A549 (cell line): Measurements from ENCODE around the gene CDH6. TPM values are rescaled to one million over a fixed set of nuclear protein-coding genes. Genes with fewer than 3 reads are reported as not detected.
"Not testable (repeated sequence)": the region's sequence is repeated elsewhere in the genome, so short reads cannot be mapped to it uniquely, and the experiment has no call there.

Experiments
- ATAC-seq, 2 experiments: fragments of 200-7000 bp in 1 of 2; fragments of >200 bp in 1 of 2; cut with Nextera tagmentation in 1 of 2; cut with Tn5 transposase in 1 of 2; 3 replicates each; pipeline versions ENCODE4 v1.8.0 to v1.9.1; 2018 to 2020; ENCODE audit warnings: mild to moderate bottlenecking in 1 of 2, moderate library complexity in 1 of 2
- CTCF ChIA-PET: fragments of 300-600 bp; sonication (Branson Sonifier 250); formaldehyde crosslinking; extraction: SDS; loops from one replicate; lab custom pipeline; 2021; ENCODE audit warnings: antibody characterized with exemption, inconsistent platforms; lab: Yijun Ruan, JAX
- POLR2A ChIA-PET: fragments of 350-600 bp; formaldehyde crosslinking; extraction: SDS; loops from one replicate; lab custom pipeline; 2021; ENCODE audit warnings: antibody characterized with exemption, inconsistent platforms; lab: Yijun Ruan, JAX
- DNase-seq, 2 experiments: peaks; one replicate each; pipeline versions ENCODE4 v3.0.0 to v3.0.0-alpha.2; 2011 to 2016; ENCODE audit warnings: low read depth in 1 of 2, low spot score in 1 of 2
- FAIRE-seq: peaks from 2 replicates; lab custom pipeline; 2011; peaks lifted over from hg19 to GRCh38; lab: Jason Lieb, UNC
- H3K27ac ChIP-seq, 2 experiments: fragments of >200 bp; sonication (Bioruptor Twin); formaldehyde crosslinking; 3 replicates each; pipeline ENCODE4 v1.5.1; 2016 to 2017
- H3K4me1 ChIP-seq: fragments of >200 bp; sonication (Bioruptor Twin); formaldehyde crosslinking; 3 replicates; pipeline ENCODE4 v1.6.1; 2016
- H3K4me2 ChIP-seq: fragments of >200 bp; sonication (Bioruptor Twin); formaldehyde crosslinking; 3 replicates; pipeline ENCODE4 v1.6.1; 2016
- H3K4me3 ChIP-seq: fragments of >200 bp; sonication (Bioruptor Twin); formaldehyde crosslinking; 3 replicates; pipeline ENCODE4 v1.5.1; 2016
- H3K9me3 ChIP-seq: fragments of >200 bp; sonication (Bioruptor Twin); formaldehyde crosslinking; 3 replicates; pipeline ENCODE4 v1.6.1; 2016
- CBX8 ChIP-seq: fragments of 200-600 bp; sonication (generic); IDR thresholded peaks from 2 replicates; pipeline ENCODE4 v1.6.1; 2016
- CEBPB ChIP-seq, 2 experiments: fragments of >200 bp in 1 of 2; sonication (Bioruptor Twin) in 1 of 2; formaldehyde crosslinking in 1 of 2; IDR thresholded peaks; 2 replicates each; pipeline ENCODE4 v1.6.1; 2012 to 2016
- CHD2 ChIP-seq: fragments of 150-350 bp; IDR thresholded peaks from 2 replicates; pipeline ENCODE4 v1.6.1; 2014; ENCODE audit warnings: low read length; ENCODE audit not compliant: partially characterized antibody
- EHF ChIP-seq: fragments of 250-450 bp; sonication (Bioruptor Pico); IDR thresholded peaks from 2 replicates; pipeline ENCODE4 v1.5.0; 2020; ENCODE audit warnings: mild to moderate bottlenecking
- FOXS1 ChIP-seq: fragments of 250-450 bp; sonication (Bioruptor Pico); IDR thresholded peaks from 2 replicates; pipeline ENCODE4 v1.5.0; 2020; ENCODE audit warnings: mild to moderate bottlenecking, moderate library complexity
- HOXA7 ChIP-seq: fragments of 250-450 bp; sonication (Bioruptor Pico); IDR thresholded peaks from 2 replicates; pipeline ENCODE4 v1.5.0; 2020; ENCODE audit warnings: mild to moderate bottlenecking, moderate library complexity
- HOXB13 ChIP-seq: fragments of 250-450 bp; sonication (Bioruptor Pico); IDR thresholded peaks from 2 replicates; pipeline ENCODE4 v1.5.0; 2020; ENCODE audit warnings: low read depth, mild to moderate bottlenecking, moderate library complexity
- KDM1A ChIP-seq: fragments of 200-600 bp; sonication (generic); IDR thresholded peaks from 2 replicates; pipeline ENCODE4 v1.6.1; 2016; ENCODE audit warnings: low read depth, mild to moderate bottlenecking
- MAZ ChIP-seq: fragments of 150-350 bp; IDR thresholded peaks from 2 replicates; pipeline ENCODE4 v1.6.1; 2014; ENCODE audit warnings: antibody characterized with exemption, low read depth, low read length, borderline replicate concordance
- NPAS2 ChIP-seq: fragments of 250-450 bp; sonication (Bioruptor Pico); IDR thresholded peaks from 2 replicates; pipeline ENCODE4 v1.8.0; 2022; ENCODE audit warnings: mild to moderate bottlenecking, moderate library complexity, borderline replicate concordance
- NR3C1 ChIP-seq: fragments of >200 bp; sonication (Bioruptor Twin); formaldehyde crosslinking; IDR thresholded peaks from 3 replicates; pipeline ENCODE4 v1.6.1; 2017
- PHF8 ChIP-seq: fragments of 200-600 bp; sonication (generic); IDR thresholded peaks from 2 replicates; pipeline ENCODE4 v1.6.1; 2016; ENCODE audit warnings: low read depth, mild to moderate bottlenecking, antibody characterized with exemption, moderate library complexity, borderline replicate concordance
- RAD21 ChIP-seq, 2 experiments: fragments of >200 bp in 1 of 2; sonication (Bioruptor Twin) in 1 of 2; formaldehyde crosslinking in 1 of 2; IDR thresholded peaks in 1 of 2; conservative IDR thresholded peaks in 1 of 2; 2 replicates in 1 of 2; 3 replicates in 1 of 2; pipeline ENCODE4 v1.6.1; 2012 to 2018; ENCODE audit warnings: inconsistent platforms in 1 of 2
- REST ChIP-seq: fragments of 200-600 bp; sonication (generic); IDR thresholded peaks from 2 replicates; pipeline ENCODE4 v1.6.1; 2016; ENCODE audit warnings: antibody characterized with exemption, mild to moderate bottlenecking, moderate library complexity
- TFCP2L1 ChIP-seq: fragments of 250-450 bp; sonication (Bioruptor Pico); IDR thresholded peaks from 2 replicates; pipeline ENCODE4 v1.5.0; 2021; ENCODE audit warnings: mild to moderate bottlenecking
- TP53 ChIP-seq: fragments of 250-450 bp; sonication (Bioruptor Pico); IDR thresholded peaks from 2 replicates; pipeline ENCODE4 v1.5.0; 2021; ENCODE audit warnings: mild to moderate bottlenecking, moderate library complexity
- ZC3H11A ChIP-seq: fragments of 450-650 bp; IDR thresholded peaks from 2 replicates; pipeline ENCODE4 v1.6.1; 2014; ENCODE audit warnings: antibody characterized with exemption, mild to moderate bottlenecking
- ZSCAN20 ChIP-seq: fragments of 250-450 bp; sonication (Bioruptor Pico); IDR thresholded peaks from 2 replicates; pipeline ENCODE4 v1.8.0; 2022; ENCODE audit warnings: mild to moderate bottlenecking, moderate library complexity
- WGBS: methylation state at CpG from one replicate; pipeline ENCODE4 v1.1.6; 2017; ENCODE audit errors: missing lambda C conversion rate; 5-methylcytosine and 5-hydroxymethylcytosine counted together
- polyA plus RNA-seq, 4 experiments: library from polyadenylated mRNA; depleted of rRNA in 3 of 4; stranded (reverse); fragments of >200 nt; fragmentation: RNase III in 1 of 4; extraction: RNeasy Plus Mini Kit Qiagen cat#74134 plus additional on column Dnase treatment in 1 of 4; gene quantifications; 2 replicates in 3 of 4; 3 replicates in 1 of 4; pipeline ENCODE4 v1.2.3, GENCODE V29; 2011 to 2017
- TF ChIP-seq, protein P1 (sequence below): fragments of 250-450 bp; sonication (Bioruptor Pico); IDR thresholded peaks from 2 replicates; pipeline ENCODE4 v1.5.0; 2021; ENCODE audit warnings: mild to moderate bottlenecking, moderate library complexity, borderline replicate concordance
- TF ChIP-seq, protein P2 (sequence below): IDR thresholded peaks from 2 replicates; pipeline ENCODE4 v1.6.1; 2012

Gene CDH6
- polyA plus RNA-seq, 2 of the 4 experiments (the other 2 are of a cell fraction): 0.25 to 0.61 TPM

DNA sequence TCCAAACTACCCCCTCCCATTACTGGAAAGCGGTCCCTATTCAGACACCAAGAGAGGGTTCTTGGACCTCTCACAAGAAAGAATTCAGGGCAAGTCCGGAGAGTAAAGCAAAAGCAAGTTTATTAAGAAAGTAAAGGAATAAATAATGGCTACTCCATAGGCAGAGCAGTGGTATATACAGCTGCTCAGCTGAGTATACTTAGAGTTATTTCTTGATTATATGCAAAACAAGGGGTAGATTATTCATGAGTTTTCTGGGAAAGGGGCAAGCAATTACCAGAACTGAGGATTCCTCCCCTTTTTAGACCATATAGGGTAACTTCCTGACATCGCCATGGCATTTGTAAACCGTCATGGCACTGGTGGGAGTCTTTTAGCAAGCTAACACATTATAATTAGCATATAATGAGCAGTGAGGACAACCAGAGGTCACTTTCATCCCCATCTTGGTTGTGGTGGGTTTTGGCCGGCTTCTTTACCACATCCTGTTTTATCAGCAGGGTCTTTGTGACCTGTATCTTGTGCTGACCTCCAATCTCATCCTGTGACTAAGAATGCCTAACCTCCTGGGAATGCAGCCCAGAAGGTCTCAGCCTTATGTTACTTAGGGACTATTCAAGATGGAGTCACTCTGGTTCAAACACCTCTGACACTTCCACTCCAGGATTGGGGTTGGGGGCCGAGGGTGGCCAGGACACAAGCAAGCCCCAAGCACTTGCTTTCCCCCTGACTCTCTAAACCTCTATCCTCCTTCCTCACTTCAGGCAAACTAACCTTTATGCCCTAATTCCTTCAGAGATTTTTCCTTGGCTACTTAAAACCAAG is 168.4 kb downstream of the CDH6 start:
- H3K4me1 ChIP-seq, H3K27ac ChIP-seq, DNase-seq, H3K9me3 ChIP-seq, FAIRE-seq, CTCF ChIA-PET, ATAC-seq, H3K4me2 ChIP-seq, POLR2A ChIA-PET, H3K4me3 ChIP-seq: not testable (repeated sequence)
- WGBS: 28% methylated on average over 6 of the region's 6 CpGs

- ChIA-PET CTCF (no interaction called here), POLR2A (no interaction called here)
- Histone ChIP-seq H3K4me1 (no peaks in the 10 kb centered on the region), H3K27ac (no peak overlapping the region), H3K4me3 (no peak overlapping the region), H3K4me2 (no peak overlapping the region), H3K9me3 (no peaks in the 10 kb centered on the region)
- DNase-seq (no peak), ATAC-seq (no peak), FAIRE-seq (no peak)
- WGBS: 37% methylated on average over 1 of the region's 1 CpG
- TF ChIP-seq HOXA7 (CRISPR knock-in tag): no peak
- TF ChIP-seq NR3C1: no peak
- TF ChIP-seq HOXB13 (CRISPR knock-in tag): no peak
- no peak for TF ChIP-seq NPAS2 (CRISPR knock-in tag)
- TF ChIP-seq, protein P1, sequence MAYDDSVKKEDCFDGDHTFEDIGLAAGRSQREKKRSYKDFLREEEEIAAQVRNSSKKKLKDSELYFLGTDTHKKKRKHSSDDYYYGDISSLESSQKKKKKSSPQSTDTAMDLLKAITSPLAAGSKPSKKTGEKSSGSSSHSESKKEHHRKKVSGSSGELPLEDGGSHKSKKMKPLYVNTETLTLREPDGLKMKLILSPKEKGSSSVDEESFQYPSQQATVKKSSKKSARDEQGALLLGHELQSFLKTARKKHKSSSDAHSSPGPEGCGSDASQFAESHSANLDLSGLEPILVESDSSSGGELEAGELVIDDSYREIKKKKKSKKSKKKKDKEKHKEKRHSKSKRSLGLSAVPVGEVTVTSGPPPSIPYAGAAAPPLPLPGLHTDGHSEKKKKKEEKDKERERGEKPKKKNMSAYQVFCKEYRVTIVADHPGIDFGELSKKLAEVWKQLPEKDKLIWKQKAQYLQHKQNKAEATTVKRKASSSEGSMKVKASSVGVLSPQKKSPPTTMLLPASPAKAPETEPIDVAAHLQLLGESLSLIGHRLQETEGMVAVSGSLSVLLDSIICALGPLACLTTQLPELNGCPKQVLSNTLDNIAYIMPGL (CRISPR knock-in tag): no peak
- TF ChIP-seq ZC3H11A: no peak
- TF ChIP-seq PHF8: no peak
- TF ChIP-seq EHF (CRISPR knock-in tag): no peak
- TF ChIP-seq ZSCAN20 (CRISPR knock-in tag): no peak
These were observed 169.0 kb downstream of the CDH6 start for GRCh38 chr5:31362529-31362900.

GRCh38 chr5:31362931-31363568 is 169.6 kb downstream of the CDH6 start:
- no peak for ATAC-seq
- WGBS: 29% methylated on average over 3 of the region's 3 CpGs
- H3K27ac ChIP-seq: no peak overlapping the region
- H3K9me3 ChIP-seq: no peaks in the 10 kb centered on the region
- ChIA-PET CTCF (no interaction called here), POLR2A (no interaction called here)
- no peaks in the 10 kb centered on the region for H3K4me1 ChIP-seq
- no peak for DNase-seq
- TF ChIP-seq RAD21 (conservative IDR thresholded peaks at IDR 0.05 in 1 of 2, IDR thresholded peaks at IDR 0.05 in 1 of 2) (no peak), MAZ (no peak), HOXB13 (CRISPR knock-in tag) (no peak), CHD2 (no peak)
- no peak overlapping the region for H3K4me3 ChIP-seq
- FAIRE-seq: no peak
- H3K4me2 ChIP-seq: no peak overlapping the region

GRCh38 chr5:31364881-31365636 is 171.6 kb downstream of the CDH6 start:
- CTCF ChIA-PET: interaction anchor here (0.7 kb wide), 1 partner anchor 57 kb away, joined by 3 read pairs; no protein-coding TSS in a partner anchor
- no peak for DNase-seq
- ATAC-seq: no peak
- Histone ChIP-seq H3K4me2 (no peak overlapping the region), H3K4me1 (no peaks in the 10 kb centered on the region), H3K4me3 (no peak overlapping the region), H3K27ac (no peak overlapping the region), H3K9me3 (no peaks in the 10 kb centered on the region)
- WGBS: 9% methylated on average over 2 of the region's 2 CpGs
- POLR2A ChIA-PET: no interaction called here
- no peak for FAIRE-seq
- TF ChIP-seq TFCP2L1 (CRISPR knock-in tag): no peak
- TF ChIP-seq, protein P2, sequence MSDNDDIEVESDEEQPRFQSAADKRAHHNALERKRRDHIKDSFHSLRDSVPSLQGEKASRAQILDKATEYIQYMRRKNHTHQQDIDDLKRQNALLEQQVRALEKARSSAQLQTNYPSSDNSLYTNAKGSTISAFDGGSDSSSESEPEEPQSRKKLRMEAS: no peak
- no peak for TF ChIP-seq TP53 (CRISPR knock-in tag)
- TF ChIP-seq CBX8: no peak
- TF ChIP-seq MAZ: no peak
- TF ChIP-seq REST: no peak
- no peak for TF ChIP-seq ZSCAN20 (CRISPR knock-in tag)
- no peak for TF ChIP-seq CEBPB (IDR thresholded peaks at IDR 0.05)
- TF ChIP-seq KDM1A: no peak
- TF ChIP-seq FOXS1: no peak
